MM.1S (cell line): Measurements from ENCODE around the gene PDCD1.

ENCODE experiments used
- DNase-seq: peaks from one replicate; pipeline ENCODE4 v3.0.0-alpha.2; 2015
- H2AFZ ChIP-seq: fragments of 300-600 bp; sonication (generic); 2 replicates; pipeline ENCODE4 v1.6.0; 2016; ENCODE audit warnings: antibody characterized with exemption, low read length
- H3F3A ChIP-seq: fragments of 300-600 bp; sonication (generic); 2 replicates; pipeline ENCODE4 v1.6.1; 2016; ENCODE audit warnings: mild to moderate bottlenecking, antibody characterized with exemption, low read length, moderate library complexity, mixed read lengths; ENCODE audit not compliant: insufficient read depth
- H3K27ac ChIP-seq: fragments of 300-600 bp; sonication (generic); 2 replicates; pipeline ENCODE4 v1.5.1; 2016; ENCODE audit warnings: mild to moderate bottlenecking, low read length
- H3K27me3 ChIP-seq: fragments of 300-600 bp; sonication (generic); replicated peaks from 2 replicates; pipeline ENCODE4 v1.6.0; 2016; ENCODE audit warnings: low read length; ENCODE audit not compliant: insufficient read depth
- H3K36me3 ChIP-seq: fragments of 300-600 bp; sonication (generic); replicated peaks from 2 replicates; pipeline ENCODE4 v1.6.1; 2016; ENCODE audit warnings: mild to moderate bottlenecking, low read length, mixed read lengths; ENCODE audit not compliant: insufficient read depth
- H3K4me1 ChIP-seq: fragments of 300-600 bp; sonication (generic); 2 replicates; pipeline ENCODE4 v1.6.1; 2016; ENCODE audit warnings: low read length, mixed read lengths
- H3K4me2 ChIP-seq: fragments of 300-600 bp; sonication (generic); 2 replicates; pipeline ENCODE4 v1.6.0; 2016; ENCODE audit warnings: low read depth, low read length
- H3K4me3 ChIP-seq: fragments of 300-600 bp; sonication (generic); 2 replicates; pipeline ENCODE4 v1.5.1; 2016; ENCODE audit warnings: low read length, mixed read lengths
- H3K79me2 ChIP-seq: fragments of 300-600 bp; sonication (generic); 2 replicates; pipeline ENCODE4 v1.6.1; 2016; ENCODE audit warnings: mixed run types, low read length, mixed read lengths
- H3K9ac ChIP-seq: fragments of 300-600 bp; sonication (generic); 2 replicates; pipeline ENCODE4 v1.6.1; 2016; ENCODE audit warnings: low read length, mixed read lengths
- H3K9me2 ChIP-seq: fragments of 300-600 bp; sonication (generic); replicated peaks from 2 replicates; pipeline ENCODE4 v1.6.1; 2016; ENCODE audit warnings: mild to moderate bottlenecking, low read length, mixed read lengths; ENCODE audit not compliant: insufficient read depth
- H3K9me3 ChIP-seq: fragments of 300-600 bp; sonication (generic); replicated peaks from 2 replicates; pipeline ENCODE4 v1.6.1; 2016; ENCODE audit warnings: mild to moderate bottlenecking, low read length, mixed read lengths; ENCODE audit not compliant: insufficient read depth
- H4K20me1 ChIP-seq: fragments of 300-600 bp; sonication (generic); 2 replicates; pipeline ENCODE4 v1.6.1; 2016; ENCODE audit warnings: mild to moderate bottlenecking, low read length, moderate library complexity, mixed read lengths; ENCODE audit not compliant: insufficient read depth
- CTCF ChIP-seq: fragments of 300-600 bp; sonication (generic); IDR thresholded peaks from 2 replicates; pipeline ENCODE4 v1.5.1; 2016; ENCODE audit warnings: antibody characterized with exemption, low read length, mixed read lengths
- EZH2 ChIP-seq: fragments of 300-600 bp; sonication (generic); optimal IDR thresholded peaks from 2 replicates; pipeline ENCODE3; 2017; ENCODE audit warnings: low read depth, mild to moderate bottlenecking, antibody characterized with exemption, low read length, mixed read lengths
- EZH2phosphoT487 ChIP-seq: fragments of 300-600 bp; sonication (generic); IDR thresholded peaks from 2 replicates; pipeline ENCODE4 v1.6.1; 2018; ENCODE audit warnings: antibody characterized with exemption, low read length

The PDCD1 gene

GRCh38 chr2:241887806-241888522 lies 29.3 kb upstream of the PDCD1 start:
- H3K9ac ChIP-seq, result no peak overlapping the region
- H2AFZ ChIP-seq, result no peak overlapping the region
- no peak overlapping the region for H3K4me3 ChIP-seq
- no peaks in the 10 kb centered on the region for H3F3A ChIP-seq
- H4K20me1 ChIP-seq, result no peaks in the 10 kb centered on the region
- no peaks in the 10 kb centered on the region for H3K36me3 ChIP-seq
- no peaks in the 10 kb centered on the region for H3K79me2 ChIP-seq
- H3K27ac ChIP-seq, result no peak overlapping the region
- H3K9me2 ChIP-seq, result no peaks in the 10 kb centered on the region
- no peaks in the 10 kb centered on the region for H3K9me3 ChIP-seq
- H3K4me2 ChIP-seq, result no peak overlapping the region
- TF ChIP-seq CTCF (no peak), EZH2phosphoT487 (no peak), EZH2 (no peak)
- no peaks in the 10 kb centered on the region for H3K27me3 ChIP-seq
- no peak for DNase-seq
- no peaks in the 10 kb centered on the region for H3K4me1 ChIP-seq

- Histone ChIP-seq H3K4me1 (no peaks in the 10 kb centered on the region), H3K9ac (no peak overlapping the region)
Measured at GRCh38 chr2:241886840-241887447, 28.2 kb upstream of the PDCD1 start.

GRCh38 chr2:241885946-241886643 lies 27.4 kb upstream of the PDCD1 start:
- Histone ChIP-seq H2AFZ (no peak overlapping the region), H3K36me3 (no peaks in the 10 kb centered on the region), H3K9me2 (no peaks in the 10 kb centered on the region), H3K4me2 (no peak overlapping the region), H3K27me3 (no peaks in the 10 kb centered on the region), H3K9ac (no peak overlapping the region), H3K79me2 (no peaks in the 10 kb centered on the region), H3K27ac (no peak overlapping the region), H3K4me1 (no peaks in the 10 kb centered on the region), H4K20me1 (no peaks in the 10 kb centered on the region), H3K9me3 (no peaks in the 10 kb centered on the region), H3F3A (no peaks in the 10 kb centered on the region), H3K4me3 (no peak overlapping the region)
- no peak for DNase-seq
- TF ChIP-seq EZH2phosphoT487 (no peak), CTCF (no peak), EZH2 (no peak)

More at GRCh38 chr2:241886840-241887447, 28.2 kb upstream of the PDCD1 start:
- Histone ChIP-seq H4K20me1 (no peaks in the 10 kb centered on the region), H3K27ac (no peak overlapping the region), H3K9me3 (no peaks in the 10 kb centered on the region), H3K4me2 (no peak overlapping the region), H3F3A (no peaks in the 10 kb centered on the region), H3K4me3 (no peak overlapping the region), H3K9me2 (no peaks in the 10 kb centered on the region), H3K27me3 (no peaks in the 10 kb centered on the region), H3K36me3 (no peaks in the 10 kb centered on the region), H3K79me2 (no peaks in the 10 kb centered on the region), H2AFZ (no peak overlapping the region)
- TF ChIP-seq EZH2phosphoT487, result no peak
- TF ChIP-seq EZH2, result no peak
- DNase-seq, result no peak
